ENCODE measurements around the gene TNFRSF13B.

TNFRSF13B gene

GRCh38 chr17:16952401-16952800 lies 19.5 kb downstream of the TNFRSF13B start:
- DNase-seq = no peak

- no peak for DNase-seq
Observed at GRCh38 chr17:16950488-16950887, 21.4 kb downstream of the TNFRSF13B start.

GRCh38 chr17:16948587-16949376 lies 23.1 kb downstream of the TNFRSF13B start:
- no peak for DNase-seq

- DNase-seq = no peak
Observed at GRCh38 chr17:16947470-16947869, 24.4 kb downstream of the TNFRSF13B start.

GRCh38 chr17:16945663-16946218 lies 26.2 kb downstream of the TNFRSF13B start:
- no peak for DNase-seq

GRCh38 chr17:16945136-16945482 lies 26.8 kb downstream of the TNFRSF13B start:
- no peak for DNase-seq

- DNase-seq = no peak
Observed at GRCh38 chr17:16944334-16945135, 27.4 kb downstream of the TNFRSF13B start.

- DNase-seq = no peak
Observed at GRCh38 chr17:16943541-16944333, 28.2 kb downstream of the TNFRSF13B start.

GRCh38 chr17:16943032-16943352 lies 28.9 kb downstream of the TNFRSF13B start:
- DNase-seq = no peak

GRCh38 chr17:16942141-16943031 lies 29.5 kb downstream of the TNFRSF13B start:
- DNase-seq = no peak

- DNase-seq = no peak
Observed at GRCh38 chr17:16941072-16942036, 30.6 kb downstream of the TNFRSF13B start.

- DNase-seq = no peak
Observed at GRCh38 chr17:16940116-16940881, 31.6 kb downstream of the TNFRSF13B start.

- no peak for DNase-seq
Observed at GRCh38 chr17:16939606-16940115, 32.3 kb downstream of the TNFRSF13B start.

GRCh38 chr17:16939208-16939576 lies 32.7 kb downstream of the TNFRSF13B start:
- DNase-seq = no peak

GRCh38 chr17:16938496-16939207 lies 33.3 kb downstream of the TNFRSF13B start:
- no peak for DNase-seq

GRCh38 chr17:16938031-16938430 lies 33.9 kb downstream of the TNFRSF13B start:
- no peak for DNase-seq

GRCh38 chr17:16937431-16937830 lies 34.5 kb downstream of the TNFRSF13B start:
- DNase-seq = no peak

GRCh38 chr17:16936536-16937310 lies 35.2 kb downstream of the TNFRSF13B start:
- DNase-seq = no peak

Measured in activated CD4-positive, alpha-beta T cell treated with anti-CD3 and anti-CD28 coated beads, Interleukin-2, amount 50 U/mL, for 4 hours (primary cell).